ENCODE data around the gene AGL.
"Not testable (repeated sequence)": the region's sequence is repeated elsewhere in the genome, so short reads cannot be mapped to it uniquely, and the experiment has no call there.

Gene AGL

GRCh38 chr1:99877568-99877967 lies 27.4 kb downstream of the AGL start:
- Histone ChIP-seq H3K27ac (ENCODE audit: low read length) (no peak overlapping the region), H3K9ac (ENCODE audit: low read length in 2 of 2) (no peak overlapping the region), H3K9me3 (ENCODE audit: control insufficient read depth in 2 of 2, low read length in 2 of 2) (no peaks in the 10 kb centered on the region), H3K4me3 (ENCODE audit: low read length in 2 of 2) (no peak overlapping the region), H3K36me3 (ENCODE audit: control insufficient read depth in 2 of 2, insufficient read depth in 2 of 2, low read length in 2 of 2) (peaks cover 12 to 18% of the 10 kb centered on the region in 2 donors), H3K27me3 (ENCODE audit: control insufficient read depth in 1 of 2, insufficient read depth in 2 of 2, low read length in 2 of 2) (no peaks in the 10 kb centered on the region), H3K4me1 (ENCODE audit: control insufficient read depth, insufficient read depth, low read length) (no peaks in the 10 kb centered on the region)

- Histone ChIP-seq H3K27ac (ENCODE audit: low read length) (no peak overlapping the region), H3K4me1 (ENCODE audit: control insufficient read depth, insufficient read depth, low read length) (no peaks in the 10 kb centered on the region), H3K27me3 (ENCODE audit: control insufficient read depth in 1 of 2, insufficient read depth in 2 of 2, low read length in 2 of 2) (no peaks in the 10 kb centered on the region), H3K4me3 (ENCODE audit: low read length in 2 of 2) (no peak overlapping the region), H3K36me3 (ENCODE audit: control insufficient read depth in 2 of 2, insufficient read depth in 2 of 2, low read length in 2 of 2) (peaks cover 29 to 30% of the 10 kb centered on the region in 2 donors), H3K9ac (ENCODE audit: low read length in 2 of 2) (no peak overlapping the region), H3K9me3 (ENCODE audit: control insufficient read depth in 2 of 2, low read length in 2 of 2) (no peaks in the 10 kb centered on the region)
Measured at GRCh38 chr1:99886179-99886578, 36.0 kb downstream of the AGL start.

DNA sequence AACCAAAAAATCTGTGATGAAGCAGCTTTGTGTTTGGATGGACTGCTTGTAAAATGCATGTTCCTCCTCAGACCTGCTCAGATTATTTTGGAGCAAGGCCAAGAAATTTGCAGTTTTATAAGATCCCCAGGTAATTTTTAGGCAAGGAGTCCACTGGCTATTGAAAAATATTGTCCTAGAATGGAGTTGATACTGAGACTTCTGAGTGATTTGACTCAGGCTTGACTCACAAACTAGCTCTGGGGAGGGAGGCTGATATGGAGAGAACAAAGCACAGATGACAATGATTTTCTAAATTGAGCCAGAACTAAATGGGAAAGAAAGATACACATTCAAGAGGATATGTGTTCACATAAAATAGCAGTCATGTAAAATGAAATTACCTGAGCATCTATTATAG lies 36.7 kb downstream of the AGL start:
- H3K36me3 ChIP-seq (ENCODE audit: control insufficient read depth in 2 of 2, insufficient read depth in 2 of 2, low read length in 2 of 2) = peaks cover 26 to 29% of the 10 kb centered on the region in 2 donors
- H3K27ac ChIP-seq (ENCODE audit: low read length) = no peak overlapping the region

GRCh38 chr1:99887890-99888289 lies 37.7 kb downstream of the AGL start:
- Histone ChIP-seq H3K4me3 (ENCODE audit: low read length in 2 of 2) (no peak overlapping the region), H3K27me3 (ENCODE audit: control insufficient read depth in 1 of 2, insufficient read depth in 2 of 2, low read length in 2 of 2) (no peaks in the 10 kb centered on the region), H3K9me3 (ENCODE audit: control insufficient read depth in 2 of 2, low read length in 2 of 2) (no peaks in the 10 kb centered on the region), H3K36me3 (ENCODE audit: control insufficient read depth in 2 of 2, insufficient read depth in 2 of 2, low read length in 2 of 2) (peaks cover 18 to 28% of the 10 kb centered on the region in 2 donors), H3K27ac (ENCODE audit: low read length) (no peak overlapping the region), H3K9ac (ENCODE audit: low read length in 2 of 2) (no peak overlapping the region), H3K4me1 (ENCODE audit: control insufficient read depth, insufficient read depth, low read length) (no peaks in the 10 kb centered on the region)

More for the DNA sequence above, 36.7 kb downstream of the AGL start:
- no peak overlapping the region for H3K4me3 ChIP-seq (ENCODE audit: low read length in 2 of 2)
- H3K27me3 ChIP-seq (ENCODE audit: control insufficient read depth in 1 of 2, insufficient read depth in 2 of 2, low read length in 2 of 2) = no peaks in the 10 kb centered on the region
- H3K9me3 ChIP-seq (ENCODE audit: control insufficient read depth in 2 of 2, low read length in 2 of 2) = no peaks in the 10 kb centered on the region
- no peak overlapping the region for H3K9ac ChIP-seq (ENCODE audit: low read length in 2 of 2)
- H3K4me1 ChIP-seq (ENCODE audit: control insufficient read depth, insufficient read depth, low read length) = no peaks in the 10 kb centered on the region

DNA sequence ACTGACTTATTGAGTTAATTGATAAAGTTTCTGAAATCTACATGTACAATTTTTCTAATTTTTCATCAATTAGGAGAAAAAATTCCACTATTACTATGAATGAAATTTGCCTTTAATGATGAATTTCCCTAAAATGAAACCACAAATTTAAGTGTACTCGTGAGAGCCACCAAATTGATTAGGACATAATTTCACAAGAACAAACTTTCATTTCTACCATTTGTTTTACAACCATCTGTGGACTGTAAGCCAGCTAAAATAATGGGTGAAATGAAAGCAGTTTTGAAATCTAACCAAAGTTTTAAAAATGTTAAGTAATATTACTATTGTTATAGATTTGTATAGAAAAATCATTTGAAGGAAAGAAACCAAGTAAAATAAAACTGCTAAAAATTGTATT lies 41.8 kb downstream of the AGL start:
- Histone ChIP-seq H3K9ac (ENCODE audit: low read length in 2 of 2) (no peak overlapping the region), H3K4me3 (ENCODE audit: low read length in 2 of 2) (no peak overlapping the region), H3K27me3 (ENCODE audit: control insufficient read depth in 1 of 2, insufficient read depth in 2 of 2, low read length in 2 of 2) (no peaks in the 10 kb centered on the region), H3K4me1 (ENCODE audit: control insufficient read depth, insufficient read depth, low read length) (no peaks in the 10 kb centered on the region), H3K9me3 (ENCODE audit: control insufficient read depth in 2 of 2, low read length in 2 of 2) (no peaks in the 10 kb centered on the region), H3K27ac (ENCODE audit: low read length) (no peak overlapping the region), H3K36me3 (ENCODE audit: control insufficient read depth in 2 of 2, insufficient read depth in 2 of 2, low read length in 2 of 2) (peaks cover 7 to 18% of the 10 kb centered on the region in 2 donors)

GRCh38 chr1:99903278-99903677 lies 53.1 kb downstream of the AGL start:
- H3K36me3 ChIP-seq (ENCODE audit: control insufficient read depth in 2 of 2, insufficient read depth in 2 of 2, low read length in 2 of 2) = peaks cover 6 to 17% of the 10 kb centered on the region in 2 donors
- H3K27me3 ChIP-seq (ENCODE audit: control insufficient read depth in 1 of 2, insufficient read depth in 2 of 2, low read length in 2 of 2); H3K4me3 ChIP-seq (ENCODE audit: low read length in 2 of 2): not testable (repeated sequence)

GRCh38 chr1:99906535-99906934 lies 56.4 kb downstream of the AGL start:
- Histone ChIP-seq H3K27me3 (ENCODE audit: control insufficient read depth in 1 of 2, insufficient read depth in 2 of 2, low read length in 2 of 2) (no peaks in the 10 kb centered on the region), H3K27ac (ENCODE audit: low read length) (no peak overlapping the region), H3K4me3 (ENCODE audit: low read length in 2 of 2) (no peak overlapping the region), H3K9ac (ENCODE audit: low read length in 2 of 2) (no peak overlapping the region), H3K36me3 (ENCODE audit: control insufficient read depth in 2 of 2, insufficient read depth in 2 of 2, low read length in 2 of 2) (peaks cover 8 to 14% of the 10 kb centered on the region in 2 donors), H3K4me1 (ENCODE audit: control insufficient read depth, insufficient read depth, low read length) (no peaks in the 10 kb centered on the region), H3K9me3 (ENCODE audit: control insufficient read depth in 2 of 2, low read length in 2 of 2) (peaks cover 0 to 4% of the 10 kb centered on the region in 2 donors)

More at GRCh38 chr1:99903278-99903677, 53.1 kb downstream of the AGL start:
- H3K4me1 ChIP-seq (ENCODE audit: control insufficient read depth, insufficient read depth, low read length); H3K9me3 ChIP-seq (ENCODE audit: control insufficient read depth in 2 of 2, low read length in 2 of 2); H3K9ac ChIP-seq (ENCODE audit: low read length in 2 of 2); H3K27ac ChIP-seq (ENCODE audit: low read length): not testable (repeated sequence)

- Histone ChIP-seq H3K27me3 (ENCODE audit: control insufficient read depth in 1 of 2, insufficient read depth in 2 of 2, low read length in 2 of 2) (no peaks in the 10 kb centered on the region), H3K9me3 (ENCODE audit: control insufficient read depth in 2 of 2, low read length in 2 of 2) (no peaks in the 10 kb centered on the region), H3K4me3 (ENCODE audit: low read length in 2 of 2) (no peak overlapping the region), H3K36me3 (ENCODE audit: control insufficient read depth in 2 of 2, insufficient read depth in 2 of 2, low read length in 2 of 2) (peaks cover 15 to 16% of the 10 kb centered on the region in 2 donors), H3K9ac (ENCODE audit: low read length in 2 of 2) (no peak overlapping the region), H3K4me1 (ENCODE audit: control insufficient read depth, insufficient read depth, low read length) (no peaks in the 10 kb centered on the region), H3K27ac (ENCODE audit: low read length) (no peak overlapping the region)
Measured at GRCh38 chr1:99917214-99917613, 67.1 kb downstream of the AGL start.

GRCh38 chr1:99919220-99919619 lies 69.1 kb downstream of the AGL start:
- Histone ChIP-seq H3K4me3 (ENCODE audit: low read length in 2 of 2) (no peak overlapping the region), H3K9me3 (ENCODE audit: control insufficient read depth in 2 of 2, low read length in 2 of 2) (no peaks in the 10 kb centered on the region), H3K4me1 (ENCODE audit: control insufficient read depth, insufficient read depth, low read length) (no peaks in the 10 kb centered on the region), H3K27me3 (ENCODE audit: control insufficient read depth in 1 of 2, insufficient read depth in 2 of 2, low read length in 2 of 2) (no peaks in the 10 kb centered on the region), H3K9ac (ENCODE audit: low read length in 2 of 2) (no peak overlapping the region), H3K36me3 (ENCODE audit: control insufficient read depth in 2 of 2, insufficient read depth in 2 of 2, low read length in 2 of 2) (peaks cover 0 to 7% of the 10 kb centered on the region in 2 donors), H3K27ac (ENCODE audit: low read length) (no peak overlapping the region)

DNA sequence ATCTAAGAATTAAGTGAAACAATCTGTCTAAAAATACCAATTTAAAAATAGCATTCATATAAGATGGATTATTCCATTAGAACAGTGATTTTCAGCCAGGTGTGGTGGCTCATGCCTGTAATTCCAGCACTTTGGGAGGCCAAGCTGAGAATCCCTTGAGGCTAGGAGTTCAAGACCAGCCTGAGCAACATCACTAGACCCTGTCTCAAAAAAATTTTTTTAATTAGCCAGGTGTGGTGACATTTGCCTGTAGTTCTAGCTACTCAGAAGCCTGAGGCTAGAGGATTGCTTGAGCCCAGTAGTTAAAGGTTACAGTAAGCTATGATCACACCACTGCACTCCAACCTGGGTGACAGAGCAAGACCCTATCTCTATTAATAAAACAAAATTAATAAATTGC lies 84.6 kb downstream of the AGL start:
- H3K9ac ChIP-seq (ENCODE audit: low read length in 2 of 2) = no peak overlapping the region
- no peaks in the 10 kb centered on the region for H3K36me3 ChIP-seq (ENCODE audit: control insufficient read depth in 2 of 2, insufficient read depth in 2 of 2, low read length in 2 of 2)
- no peak overlapping the region for H3K4me3 ChIP-seq (ENCODE audit: low read length in 2 of 2)
- H3K4me1 ChIP-seq (ENCODE audit: control insufficient read depth, insufficient read depth, low read length) = no peaks in the 10 kb centered on the region
- H3K9me3 ChIP-seq (ENCODE audit: control insufficient read depth in 2 of 2, low read length in 2 of 2) = no peaks in the 10 kb centered on the region
- no peaks in the 10 kb centered on the region for H3K27me3 ChIP-seq (ENCODE audit: control insufficient read depth in 1 of 2, insufficient read depth in 2 of 2, low read length in 2 of 2)
- H3K27ac ChIP-seq (ENCODE audit: low read length) = no peak overlapping the region

GRCh38 chr1:99935534-99935933 lies 85.4 kb downstream of the AGL start:
- Histone ChIP-seq H3K27ac (ENCODE audit: low read length) (no peak overlapping the region), H3K9me3 (ENCODE audit: control insufficient read depth in 2 of 2, low read length in 2 of 2) (no peaks in the 10 kb centered on the region), H3K4me3 (ENCODE audit: low read length in 2 of 2) (no peak overlapping the region), H3K4me1 (ENCODE audit: control insufficient read depth, insufficient read depth, low read length) (no peaks in the 10 kb centered on the region), H3K36me3 (ENCODE audit: control insufficient read depth in 2 of 2, insufficient read depth in 2 of 2, low read length in 2 of 2) (no peaks in the 10 kb centered on the region), H3K27me3 (ENCODE audit: control insufficient read depth in 1 of 2, insufficient read depth in 2 of 2, low read length in 2 of 2) (no peaks in the 10 kb centered on the region), H3K9ac (ENCODE audit: low read length in 2 of 2) (no peak overlapping the region)

Measured in stomach smooth muscle (tissue), 2 donors.